Glutamatergic neuron (in vitro differentiated cells): ENCODE measurements around the gene SNPH. TPM values are rescaled to one million over a fixed set of nuclear protein-coding genes. Genes with fewer than 3 reads are reported as not detected.

Source experiments
- DNase-seq: peaks from one replicate; pipeline ENCODE4 v3.0.0; 2022
- H3K27ac Mint-ChIP-seq: one replicate; pipeline ENCODE4 v1.8.0; 2020; ENCODE audit warnings: mild to moderate bottlenecking, mixed read lengths, inconsistent platforms; ENCODE audit not compliant: unreplicated experiment
- H3K27me3 Mint-ChIP-seq: one replicate; pipeline ENCODE4 v1.8.0; 2020; ENCODE audit warnings: mild to moderate bottlenecking, moderate library complexity, mixed read lengths, inconsistent platforms; ENCODE audit not compliant: unreplicated experiment
- H3K36me3 Mint-ChIP-seq: one replicate; pipeline ENCODE4 v1.8.0; 2020; ENCODE audit warnings: mild to moderate bottlenecking, mixed read lengths, inconsistent platforms; ENCODE audit not compliant: unreplicated experiment
- H3K4me1 Mint-ChIP-seq: one replicate; pipeline ENCODE4 v1.8.0; 2020; ENCODE audit warnings: mild to moderate bottlenecking, low read depth, mixed read lengths, inconsistent platforms; ENCODE audit not compliant: unreplicated experiment
- H3K4me3 Mint-ChIP-seq: one replicate; pipeline ENCODE4 v1.8.0; 2020; ENCODE audit warnings: mild to moderate bottlenecking, mixed read lengths, inconsistent platforms; ENCODE audit not compliant: unreplicated experiment
- H3K9me3 Mint-ChIP-seq: one replicate; pipeline ENCODE4 v1.8.0; 2020; ENCODE audit warnings: mild to moderate bottlenecking, moderate library complexity, mixed read lengths, inconsistent platforms; ENCODE audit not compliant: unreplicated experiment
- total RNA-seq: library from RNA; stranded (reverse); fragmentation: NEBNext Ultra II Directional; extraction: Animal tissue kit (Norgen Biotek cat#: 25700); gene quantifications from one replicate; pipeline ENCODE4 v1.2.1, GENCODE V29; 2021; ENCODE audit not compliant: unreplicated experiment
- TF ChIP-seq, protein P1 (sequence below): fragments of 200-600 bp; sonication (generic); IDR thresholded peaks from one replicate; pipeline ENCODE4 v1.5.0; 2021; ENCODE audit not compliant: partially characterized antibody, unreplicated experiment

SNPH gene
- total RNA-seq, 1 donor from 2014 or later = 34.5 TPM

DNA sequence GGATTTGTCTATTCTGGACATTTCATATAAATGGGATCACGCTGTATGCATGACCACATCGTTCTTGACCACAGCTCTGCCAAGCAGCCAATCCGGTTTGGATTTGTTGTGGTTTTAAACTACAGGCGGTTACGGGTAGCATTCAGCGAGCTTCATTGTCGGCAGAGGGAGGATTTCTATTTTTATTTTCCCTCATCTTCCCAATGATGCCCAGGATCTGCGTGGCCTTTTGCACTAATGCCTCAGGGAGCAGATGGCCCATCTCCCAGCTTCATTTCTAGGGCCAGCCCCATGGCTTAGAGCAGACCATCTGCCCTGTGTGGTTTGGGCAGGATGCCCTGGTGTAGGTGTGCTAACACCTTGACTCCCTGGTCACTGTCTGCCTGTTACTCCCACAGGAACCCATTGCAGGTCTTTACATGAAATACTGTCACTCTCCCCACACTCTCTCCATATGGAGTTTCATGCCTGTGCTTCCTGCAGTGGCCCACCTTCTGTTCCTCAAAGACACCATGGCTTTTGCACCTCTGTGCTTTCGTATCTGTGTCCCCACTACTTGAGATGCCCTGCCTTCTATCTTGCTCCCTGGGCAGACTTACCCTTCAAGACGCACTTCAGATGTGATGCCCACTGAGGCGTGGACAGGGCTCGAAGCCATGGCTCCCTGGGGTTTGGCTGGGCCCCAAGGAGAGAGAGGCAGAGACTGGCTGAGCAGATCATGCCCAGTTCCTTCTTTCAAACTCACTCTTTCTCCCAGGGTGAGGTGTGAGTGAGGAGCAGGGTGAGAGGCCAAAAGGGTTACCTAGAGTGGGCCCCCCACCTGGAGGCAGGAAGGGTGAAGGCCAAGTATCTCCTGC is 36.8 kb downstream of the SNPH start:
- TF ChIP-seq, protein P1, sequence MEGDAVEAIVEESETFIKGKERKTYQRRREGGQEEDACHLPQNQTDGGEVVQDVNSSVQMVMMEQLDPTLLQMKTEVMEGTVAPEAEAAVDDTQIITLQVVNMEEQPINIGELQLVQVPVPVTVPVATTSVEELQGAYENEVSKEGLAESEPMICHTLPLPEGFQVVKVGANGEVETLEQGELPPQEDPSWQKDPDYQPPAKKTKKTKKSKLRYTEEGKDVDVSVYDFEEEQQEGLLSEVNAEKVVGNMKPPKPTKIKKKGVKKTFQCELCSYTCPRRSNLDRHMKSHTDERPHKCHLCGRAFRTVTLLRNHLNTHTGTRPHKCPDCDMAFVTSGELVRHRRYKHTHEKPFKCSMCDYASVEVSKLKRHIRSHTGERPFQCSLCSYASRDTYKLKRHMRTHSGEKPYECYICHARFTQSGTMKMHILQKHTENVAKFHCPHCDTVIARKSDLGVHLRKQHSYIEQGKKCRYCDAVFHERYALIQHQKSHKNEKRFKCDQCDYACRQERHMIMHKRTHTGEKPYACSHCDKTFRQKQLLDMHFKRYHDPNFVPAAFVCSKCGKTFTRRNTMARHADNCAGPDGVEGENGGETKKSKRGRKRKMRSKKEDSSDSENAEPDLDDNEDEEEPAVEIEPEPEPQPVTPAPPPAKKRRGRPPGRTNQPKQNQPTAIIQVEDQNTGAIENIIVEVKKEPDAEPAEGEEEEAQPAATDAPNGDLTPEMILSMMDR = no peak
- H3K9me3 Mint-ChIP-seq = peaks cover 6% of the 10 kb centered on the region
- H3K27ac Mint-ChIP-seq = no peak overlapping the region

DNA sequence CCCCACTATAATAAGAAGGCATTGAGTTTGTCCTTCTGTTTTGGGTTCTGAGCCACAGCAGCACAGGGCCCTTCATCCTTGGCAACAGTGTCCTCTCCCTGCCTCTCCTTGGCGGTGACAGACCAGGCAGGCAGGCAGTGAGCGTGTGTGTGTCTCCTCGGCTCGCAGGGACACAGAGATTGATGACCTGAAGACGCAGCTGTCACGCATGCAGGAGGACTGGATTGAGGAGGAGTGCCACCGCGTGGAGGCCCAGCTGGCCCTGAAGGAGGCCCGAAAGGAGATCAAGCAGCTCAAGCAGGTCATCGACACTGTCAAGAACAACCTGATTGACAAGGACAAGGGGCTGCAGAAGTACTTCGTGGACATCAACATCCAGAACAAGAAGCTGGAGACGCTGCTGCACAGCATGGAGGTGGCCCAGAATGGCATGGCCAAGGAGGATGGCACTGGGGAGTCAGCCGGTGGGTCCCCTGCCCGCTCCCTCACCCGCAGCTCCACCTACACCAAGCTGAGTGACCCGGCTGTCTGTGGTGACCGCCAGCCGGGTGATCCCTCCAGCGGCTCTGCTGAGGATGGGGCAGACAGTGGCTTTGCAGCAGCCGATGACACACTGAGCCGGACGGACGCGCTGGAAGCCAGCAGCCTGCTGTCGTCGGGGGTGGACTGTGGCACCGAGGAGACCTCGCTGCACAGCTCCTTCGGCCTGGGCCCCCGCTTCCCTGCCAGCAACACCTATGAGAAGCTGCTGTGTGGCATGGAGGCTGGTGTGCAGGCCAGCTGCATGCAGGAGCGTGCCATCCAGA is 38.8 kb downstream of the SNPH start:
- no peak for DNase-seq
- H3K4me3 Mint-ChIP-seq = no peak overlapping the region
- H3K27ac Mint-ChIP-seq = no peak overlapping the region
- H3K27me3 Mint-ChIP-seq = peaks cover 7% of the 10 kb centered on the region
- H3K36me3 Mint-ChIP-seq = peaks cover 6% of the 10 kb centered on the region
- TF ChIP-seq, protein P1 = no peak
- H3K9me3 Mint-ChIP-seq = peaks cover 4% of the 10 kb centered on the region
- H3K4me1 Mint-ChIP-seq = peaks cover 7% of the 10 kb centered on the region

More for the DNA sequence above, 36.8 kb downstream of the SNPH start:
- Mint-ChIP-seq H3K4me1 (peaks cover under 1% of the 10 kb centered on the region), H3K27me3 (peaks cover 4% of the 10 kb centered on the region), H3K36me3 (peaks cover 6% of the 10 kb centered on the region), H3K4me3 (no peak overlapping the region)
- DNase-seq = no peak

DNA sequence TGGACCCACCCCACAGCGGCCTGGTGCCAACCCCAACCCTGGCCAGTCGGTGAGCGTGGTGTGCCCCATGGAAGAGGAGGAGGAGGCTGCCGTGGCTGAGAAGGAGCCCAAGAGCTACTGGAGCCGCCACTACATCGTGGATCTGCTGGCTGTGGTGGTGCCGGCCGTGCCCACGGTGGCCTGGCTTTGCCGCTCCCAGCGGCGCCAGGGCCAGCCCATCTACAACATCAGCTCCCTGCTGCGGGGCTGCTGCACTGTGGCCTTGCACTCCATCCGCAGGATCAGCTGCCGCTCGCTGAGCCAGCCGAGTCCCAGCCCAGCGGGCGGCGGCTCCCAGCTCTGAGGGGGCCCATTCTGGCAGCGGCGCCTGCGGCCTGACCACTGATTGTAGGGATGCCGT is 39.6 kb downstream of the SNPH start:
- Mint-ChIP-seq H3K27me3 (peaks cover 7% of the 10 kb centered on the region), H3K4me1 (peaks cover 7% of the 10 kb centered on the region), H3K36me3 (peaks cover 6% of the 10 kb centered on the region), H3K9me3 (peaks cover 4% of the 10 kb centered on the region), H3K4me3 (no peak overlapping the region), H3K27ac (peak overlapping the region; percentile 64)
- TF ChIP-seq, protein P1 = no peak
- no peak for DNase-seq

DNA sequence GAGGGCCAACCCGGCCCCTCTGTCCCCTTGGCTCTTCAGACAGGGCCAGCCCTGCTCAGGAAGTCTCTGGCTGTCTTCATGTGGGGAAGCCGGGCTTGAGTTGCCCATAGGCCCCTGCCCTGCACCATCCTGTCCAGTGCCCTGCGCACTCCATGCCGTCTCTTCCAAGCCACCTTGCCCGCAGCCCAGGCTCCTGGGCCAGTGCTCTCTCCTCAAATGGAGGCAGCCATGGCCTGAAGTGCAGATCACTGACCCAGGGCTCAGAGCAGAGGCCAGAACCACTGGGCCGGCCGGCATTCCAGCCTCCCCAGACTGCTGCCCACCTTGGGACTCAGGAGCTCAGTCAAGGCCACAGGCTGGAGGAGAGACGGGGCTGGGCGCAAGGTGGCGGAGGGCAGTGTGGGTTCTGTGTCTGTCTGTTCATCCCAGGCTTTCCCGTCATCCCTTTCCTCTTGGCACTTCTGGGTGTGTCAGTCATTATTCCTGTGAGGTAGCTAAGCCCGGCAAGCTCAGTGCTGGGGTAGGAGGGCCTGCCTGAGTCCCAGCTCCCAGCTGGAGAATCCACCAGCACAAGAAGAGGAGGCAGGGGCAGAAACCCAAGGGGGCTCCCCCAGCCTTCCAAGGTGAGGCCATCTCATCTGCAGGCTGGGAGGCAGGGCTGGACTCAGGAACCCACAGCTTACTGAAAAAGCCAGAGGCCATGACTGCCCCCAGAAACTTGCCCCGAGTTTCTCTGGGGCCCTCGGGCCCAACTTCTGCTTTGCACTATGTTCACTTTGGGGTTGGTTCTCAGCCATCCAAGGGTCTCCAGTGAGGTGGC is 40.4 kb downstream of the SNPH start:
- Mint-ChIP-seq H3K27ac (no peak overlapping the region), H3K27me3 (peaks cover 4% of the 10 kb centered on the region), H3K4me3 (no peak overlapping the region), H3K9me3 (peaks cover 6% of the 10 kb centered on the region), H3K4me1 (peaks cover 7% of the 10 kb centered on the region), H3K36me3 (peaks cover 6% of the 10 kb centered on the region)
- no peak for DNase-seq
- TF ChIP-seq, protein P1 = no peak
